LNCaP clone FGC (cell line): ENCODE measurements around the gene SLC2A13.
"Not testable (repeated sequence)": the region's sequence is repeated elsewhere in the genome, so short reads cannot be mapped to it uniquely, and the experiment has no call there.

Experiments
- DNase-seq: peaks from one replicate; pipeline ENCODE4 v3.0.0-alpha.2; 2011; ENCODE audit warnings: low read depth
- H3K4me3 ChIP-seq: 2 replicates; pipeline ENCODE4 v1.5.1; 2011; ENCODE audit warnings: mild to moderate bottlenecking, low read depth, low read length, control low read depth
- CTCF ChIP-seq: IDR thresholded peaks from 2 replicates; pipeline ENCODE4 v1.5.1; 2012; ENCODE audit warnings: mild to moderate bottlenecking; ENCODE audit not compliant: control insufficient read depth, insufficient read depth; ENCODE audit errors: extremely low read depth

The SLC2A13 gene

GRCh38 chr12:39930101-39930500 is 175.8 kb downstream of the SLC2A13 start:
- TF ChIP-seq CTCF: no peak
- DNase-seq: no peak

GRCh38 chr12:39928181-39928899 is 177.5 kb downstream of the SLC2A13 start:
- no peak for TF ChIP-seq CTCF
- no peak overlapping the region for H3K4me3 ChIP-seq
- no peak for DNase-seq

More at GRCh38 chr12:39930101-39930500, 175.8 kb downstream of the SLC2A13 start:
- no peak overlapping the region for H3K4me3 ChIP-seq

- no peak overlapping the region for H3K4me3 ChIP-seq
- no peak for TF ChIP-seq CTCF
- no peak for DNase-seq
Measured at GRCh38 chr12:39923364-39923763, 182.5 kb downstream of the SLC2A13 start.

- DNase-seq, H3K4me3 ChIP-seq: not testable (repeated sequence)
Measured at GRCh38 chr12:39922598-39922997, 183.3 kb downstream of the SLC2A13 start.

- H3K4me3 ChIP-seq: no peak overlapping the region
- no peak for DNase-seq
- TF ChIP-seq CTCF: no peak
Measured at GRCh38 chr12:39920647-39921046, 185.2 kb downstream of the SLC2A13 start.

- no peak for TF ChIP-seq CTCF
- H3K4me3 ChIP-seq: no peak overlapping the region
- no peak for DNase-seq
Measured at GRCh38 chr12:39920222-39920621, 185.7 kb downstream of the SLC2A13 start.

GRCh38 chr12:39919790-39920189 is 186.1 kb downstream of the SLC2A13 start:
- no peak overlapping the region for H3K4me3 ChIP-seq
- TF ChIP-seq CTCF: no peak
- DNase-seq: no peak

- no peak for DNase-seq
- no peak for TF ChIP-seq CTCF
- no peak overlapping the region for H3K4me3 ChIP-seq
Measured at GRCh38 chr12:39915249-39915648, 190.6 kb downstream of the SLC2A13 start.
